ENCODE results near the gene CBLC.
A peak's percentile ranks its signal among the peaks of the same experiment; 100 is the strongest.
"Not testable (repeated sequence)": the region's sequence is repeated elsewhere in the genome, so short reads cannot be mapped to it uniquely, and the experiment has no call there.

CBLC gene

DNA sequence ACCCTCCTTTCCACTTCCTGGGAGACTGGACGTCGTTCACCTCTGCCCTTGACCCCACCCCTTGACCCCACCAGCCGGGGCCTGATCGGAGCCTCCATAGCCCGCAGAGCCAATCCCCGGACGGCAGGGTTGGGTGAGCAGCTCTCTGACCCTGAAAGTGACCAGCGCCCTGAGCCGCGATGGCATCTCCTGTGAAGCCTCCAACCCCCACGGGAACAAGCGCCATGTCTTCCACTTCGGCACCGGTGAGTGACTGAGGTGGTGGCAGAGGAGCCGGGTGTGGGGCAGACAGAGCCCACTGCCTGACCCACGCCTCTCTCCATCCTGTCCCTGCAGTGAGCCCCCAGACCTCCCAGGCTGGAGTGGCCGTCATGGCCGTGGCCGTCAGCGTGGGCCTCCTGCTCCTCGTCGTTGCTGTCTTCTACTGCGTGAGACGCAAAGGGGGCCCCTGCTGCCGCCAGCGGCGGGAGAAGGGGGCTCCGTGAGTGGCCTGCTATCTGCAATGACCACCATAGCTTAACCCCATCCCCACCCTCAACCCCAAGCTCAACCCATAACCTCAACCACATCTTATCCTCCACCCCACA is 41.6 kb downstream of the CBLC start:
- no peak for DNase-seq (ENCODE audit: low read depth in 2 of 2)

GRCh38 chr19:44820648-44821609 is 43.2 kb downstream of the CBLC start:
- no peak for DNase-seq (ENCODE audit: low read depth in 2 of 2)

DNA sequence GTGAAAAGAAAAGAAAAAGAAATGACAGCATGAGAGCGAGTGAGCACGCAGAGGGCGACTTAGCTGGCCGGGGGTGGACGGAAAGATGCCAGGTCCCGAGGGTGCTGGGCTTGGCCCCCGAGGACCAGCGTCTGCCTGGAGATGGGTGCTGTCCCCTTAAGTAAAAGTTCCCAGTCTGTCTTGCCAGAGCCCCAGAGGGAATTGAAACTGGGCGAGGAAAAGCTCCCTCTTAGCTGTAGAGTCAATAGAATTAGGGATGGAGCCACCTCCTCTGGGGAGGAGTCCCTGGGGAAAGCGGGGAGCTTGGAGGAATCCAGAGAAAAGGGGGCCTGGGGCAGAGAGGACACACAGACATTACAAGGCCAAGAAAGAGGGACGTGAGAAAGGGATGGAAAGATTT is 44.5 kb downstream of the CBLC start:
- DNase-seq (ENCODE audit: low read depth in 2 of 2), result no peak

- no peak for DNase-seq (ENCODE audit: low read depth in 2 of 2)
Observed at GRCh38 chr19:44822670-44823372, 45.1 kb downstream of the CBLC start.

DNA sequence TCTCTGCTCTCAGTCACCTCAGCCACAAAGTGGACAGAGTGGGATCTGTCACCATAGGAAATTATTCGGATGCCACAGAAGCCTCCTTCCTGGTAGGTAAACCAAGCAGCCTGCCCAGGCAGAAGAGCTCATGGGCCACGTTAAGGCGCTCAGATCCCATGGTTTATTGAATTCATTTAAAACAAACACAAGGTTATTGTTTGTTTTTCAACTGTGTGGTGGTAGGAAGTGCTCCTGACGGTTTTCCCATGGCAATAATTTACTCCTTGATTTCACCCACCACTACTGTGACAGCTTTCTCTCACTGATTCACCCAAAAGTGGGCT is 45.6 kb downstream of the CBLC start:
- DNase-seq (ENCODE audit: low read depth in 2 of 2), result no peak

DNA sequence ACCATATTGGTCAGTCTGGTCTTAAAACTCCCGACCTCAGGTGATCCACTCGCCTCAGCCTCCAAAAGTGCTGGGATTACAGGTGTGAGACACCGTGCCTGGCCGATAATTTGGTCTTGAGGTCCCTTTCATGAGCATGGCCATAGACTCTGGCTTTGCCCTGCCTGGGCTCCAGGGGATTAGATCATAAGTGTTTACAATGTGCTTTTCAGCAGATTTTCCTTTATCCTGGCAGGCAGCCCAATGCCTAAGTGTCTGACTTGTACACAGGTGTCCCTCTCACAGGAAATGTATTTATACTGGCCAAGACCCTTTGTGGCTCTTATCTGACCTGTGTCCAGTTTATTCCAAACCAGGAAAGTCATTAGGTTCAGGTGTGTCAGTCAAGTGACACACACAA is 47.1 kb downstream of the CBLC start:
- no peak for DNase-seq (ENCODE audit: low read depth in 2 of 2)

- DNase-seq (ENCODE audit: low read depth in 2 of 2), result not testable (repeated sequence)
Observed at GRCh38 chr19:44832875-44833274, 55.2 kb downstream of the CBLC start.

- DNase-seq (ENCODE audit: low read depth in 2 of 2), result not testable (repeated sequence)
Observed at GRCh38 chr19:44834399-44834798, 56.7 kb downstream of the CBLC start.

- DNase-seq (ENCODE audit: low read depth in 2 of 2), result no peak
Observed at GRCh38 chr19:44839276-44839675, 61.6 kb downstream of the CBLC start.

DNA sequence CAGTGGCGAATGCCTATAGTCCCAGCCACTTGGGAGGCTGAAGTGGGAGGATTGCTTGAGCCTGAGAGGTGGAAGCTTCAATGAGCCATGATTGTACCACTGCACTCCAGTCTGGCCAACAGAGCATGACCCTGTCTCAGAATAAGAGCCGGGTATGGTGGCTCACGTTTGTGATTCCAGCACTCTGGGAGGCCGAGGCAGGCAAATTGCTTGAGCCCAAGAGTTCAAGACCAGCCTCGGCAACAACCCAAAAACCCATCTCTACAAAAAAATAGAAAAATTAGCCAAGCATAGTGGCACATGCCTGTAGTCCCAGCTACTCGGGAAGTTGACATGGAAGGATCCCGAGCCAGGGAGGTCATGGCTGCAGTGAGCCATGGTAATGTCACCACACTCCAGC is 63.1 kb downstream of the CBLC start:
- DNase-seq (ENCODE audit: low read depth in 2 of 2), result no peak

GRCh38 chr19:44841231-44841630 is 63.5 kb downstream of the CBLC start:
- no peak for DNase-seq (ENCODE audit: low read depth in 2 of 2)

GRCh38 chr19:44845286-44845611 is 67.6 kb downstream of the CBLC start:
- DNase-seq (ENCODE audit: low read depth in 2 of 2), result no peak

DNA sequence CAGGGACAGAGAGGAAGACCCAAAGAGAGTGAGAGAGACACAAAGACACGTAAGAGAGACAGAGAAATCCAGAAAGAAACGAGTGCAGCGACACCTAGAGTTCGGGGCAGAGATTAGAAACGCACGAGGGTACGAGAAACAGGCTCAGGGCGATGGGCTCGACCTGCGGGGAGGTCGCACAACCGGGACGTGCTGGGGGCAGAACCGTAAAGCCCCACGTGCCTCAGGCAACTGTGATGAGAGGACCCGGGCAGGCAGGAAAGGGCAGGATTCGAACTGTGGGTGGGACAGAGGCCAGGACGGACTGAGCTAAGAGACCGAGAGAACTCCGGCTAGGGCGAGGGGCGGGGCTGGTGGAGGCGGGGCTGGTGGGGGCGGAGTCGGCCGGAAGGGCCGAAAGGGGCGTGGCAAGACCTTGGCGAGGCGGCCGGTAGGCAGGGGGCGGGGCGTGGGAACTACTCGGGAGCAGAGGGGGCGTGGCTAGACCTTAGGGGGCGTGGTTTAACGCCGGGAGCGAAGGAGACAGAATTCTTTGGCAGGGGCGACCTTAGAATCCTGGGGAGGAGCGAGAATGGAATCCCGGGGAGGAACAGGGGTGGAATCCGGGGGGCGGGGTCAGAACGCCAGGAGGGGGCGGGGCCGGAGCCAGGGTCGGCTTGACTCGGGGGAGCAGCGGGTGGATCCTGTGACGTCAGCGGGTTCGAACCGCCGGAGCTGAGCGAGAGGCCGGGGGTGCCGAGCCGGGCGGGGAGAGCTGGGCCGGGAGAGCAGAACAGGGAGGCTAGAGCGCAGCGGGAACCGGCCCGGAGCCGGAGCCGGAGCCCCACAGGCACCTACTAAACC is 68.1 kb downstream of the CBLC start, which contains the start of gene NECTIN2:
Gene NECTIN2 (plus strand): TSS at position 686 of the 843 bp plus-strand sequence. CDS start 229 bp downstream, outside the sequence.
- peak; percentile 95 for DNase-seq (ENCODE audit: low read depth in 2 of 2)

DNA sequence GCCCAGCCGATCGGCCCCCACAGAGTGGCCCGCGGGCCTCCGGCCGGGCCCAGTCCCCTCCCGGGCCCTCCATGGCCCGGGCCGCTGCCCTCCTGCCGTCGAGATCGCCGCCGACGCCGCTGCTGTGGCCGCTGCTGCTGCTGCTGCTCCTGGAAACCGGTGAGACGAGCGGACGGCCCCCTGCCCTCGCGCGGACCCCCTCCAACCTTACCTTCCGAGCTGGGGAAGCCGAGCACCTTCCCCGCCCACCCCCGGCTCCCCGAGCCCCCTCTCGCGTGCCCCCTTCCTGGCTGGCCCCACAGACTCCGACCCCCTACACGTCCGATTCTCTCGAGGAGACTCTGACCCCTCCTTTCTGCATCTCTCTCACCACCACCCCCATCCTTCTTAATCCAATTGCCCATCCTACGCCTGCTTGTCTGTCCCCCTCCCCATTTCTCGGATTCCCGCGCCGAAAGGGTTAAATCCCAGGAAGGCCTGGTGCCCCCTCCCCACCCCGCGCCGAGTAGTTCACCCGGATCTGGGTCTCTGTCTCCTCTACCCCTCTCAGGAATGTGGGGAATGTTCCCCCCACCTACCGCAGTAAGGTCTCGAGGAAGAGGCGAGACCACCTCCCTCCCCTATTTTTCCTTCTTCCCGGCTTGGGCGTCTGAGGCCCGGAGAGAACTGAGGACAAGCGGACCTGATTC is 68.9 kb downstream of the CBLC start:
- no peak for DNase-seq (ENCODE audit: low read depth in 2 of 2)

DNA sequence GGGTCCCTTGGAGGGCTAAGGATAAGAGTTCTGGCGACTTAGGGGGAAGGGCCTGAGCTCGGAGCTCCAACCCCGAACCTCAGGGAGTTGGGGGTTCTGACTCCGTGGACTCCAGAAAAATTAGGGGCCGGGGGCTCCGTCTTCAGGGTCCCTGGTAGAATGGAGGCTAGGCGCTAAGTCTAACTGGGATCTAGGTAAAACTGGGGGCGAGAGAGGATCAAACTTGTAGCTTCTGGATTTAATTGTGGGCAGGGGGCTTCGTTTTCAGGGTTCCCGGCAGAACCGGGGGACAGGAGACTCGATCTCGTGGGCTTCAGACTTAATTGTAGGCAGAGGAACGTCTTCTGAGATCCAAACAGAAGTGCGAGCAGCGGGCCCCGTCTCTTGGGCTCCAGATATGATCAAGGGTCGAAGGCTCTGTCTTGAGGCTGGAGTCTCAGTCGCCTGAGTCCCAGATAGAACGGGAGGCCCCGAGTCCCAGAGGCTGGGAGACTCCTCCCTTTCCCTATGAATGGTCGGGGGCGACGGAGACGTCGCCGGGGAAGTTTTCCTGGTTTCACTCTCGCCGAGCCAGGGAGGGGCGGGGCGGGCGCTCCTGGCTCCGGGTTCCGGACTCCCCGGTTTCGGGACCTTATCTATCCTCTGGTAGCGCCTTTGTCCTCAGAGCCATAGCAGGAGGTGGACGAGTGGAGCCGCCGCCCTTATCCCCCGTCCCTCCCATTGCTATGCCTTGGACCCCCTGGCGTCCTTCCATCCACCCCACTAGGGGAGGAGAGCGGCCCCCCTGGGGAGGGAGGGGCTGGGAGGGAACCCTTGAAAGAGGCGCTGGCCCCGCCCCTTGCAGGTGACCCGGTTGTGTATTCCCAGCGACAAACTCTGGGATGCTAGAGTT is 69.7 kb downstream of the CBLC start:
- DNase-seq (ENCODE audit: low read depth in 2 of 2), result no peak

GRCh38 chr19:44848036-44848811 is 70.5 kb downstream of the CBLC start:
- no peak for DNase-seq (ENCODE audit: low read depth in 2 of 2)

GRCh38 chr19:44848812-44849447 is 71.2 kb downstream of the CBLC start:
- DNase-seq (ENCODE audit: low read depth in 2 of 2), result no peak
